ENCODE results near the gene SYVN1.
A peak's percentile ranks its signal among the peaks of the same experiment; 100 is the strongest.

Gene SYVN1

DNA sequence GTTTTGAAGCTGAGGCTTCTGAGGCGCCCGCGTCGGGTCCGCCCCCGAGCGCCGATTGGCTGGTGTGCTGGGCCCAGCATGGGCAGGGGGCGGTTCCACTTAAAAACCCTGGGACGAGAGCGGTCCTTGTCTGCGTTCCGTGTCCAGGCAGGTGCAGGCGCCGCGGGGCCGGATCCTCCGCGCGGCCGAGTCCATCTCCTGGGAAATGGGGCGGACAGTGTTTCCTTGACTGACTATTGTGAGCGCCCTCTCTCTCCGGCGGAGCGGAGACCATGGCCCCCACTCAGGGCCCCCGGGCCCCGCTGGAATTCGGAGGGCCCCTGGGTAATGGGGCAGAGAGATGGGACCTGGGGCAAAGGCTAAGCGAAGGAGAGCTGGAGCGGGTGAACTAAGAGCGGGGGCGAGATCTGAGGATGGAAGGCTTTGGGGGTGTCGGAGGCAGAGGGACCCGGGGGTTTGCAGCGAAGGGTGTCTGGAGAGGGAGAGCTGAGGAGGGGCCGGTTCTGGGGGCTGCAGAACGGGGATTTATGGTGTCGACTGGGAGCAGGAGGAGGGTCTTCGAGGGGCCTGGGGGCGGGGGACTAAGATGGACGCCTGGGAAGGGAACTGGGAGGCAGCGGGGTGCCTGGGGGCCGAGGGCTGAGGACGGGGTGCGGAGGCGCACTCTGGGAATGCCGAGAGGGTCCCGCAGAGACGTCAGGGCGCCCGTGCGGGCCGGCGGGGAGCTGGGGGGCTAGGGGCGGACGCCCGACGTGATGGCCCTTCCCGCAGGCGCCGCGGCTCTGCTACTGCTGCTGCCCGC is 22.4 kb downstream of the SYVN1 start, which contains the start of gene TM7SF2:
Gene TM7SF2 (plus strand): TSS at position 129 of the 802 bp plus-strand sequence. CDS start 144 bp downstream, at position 273.
- DNase-seq, result peak; percentile 98

DNA sequence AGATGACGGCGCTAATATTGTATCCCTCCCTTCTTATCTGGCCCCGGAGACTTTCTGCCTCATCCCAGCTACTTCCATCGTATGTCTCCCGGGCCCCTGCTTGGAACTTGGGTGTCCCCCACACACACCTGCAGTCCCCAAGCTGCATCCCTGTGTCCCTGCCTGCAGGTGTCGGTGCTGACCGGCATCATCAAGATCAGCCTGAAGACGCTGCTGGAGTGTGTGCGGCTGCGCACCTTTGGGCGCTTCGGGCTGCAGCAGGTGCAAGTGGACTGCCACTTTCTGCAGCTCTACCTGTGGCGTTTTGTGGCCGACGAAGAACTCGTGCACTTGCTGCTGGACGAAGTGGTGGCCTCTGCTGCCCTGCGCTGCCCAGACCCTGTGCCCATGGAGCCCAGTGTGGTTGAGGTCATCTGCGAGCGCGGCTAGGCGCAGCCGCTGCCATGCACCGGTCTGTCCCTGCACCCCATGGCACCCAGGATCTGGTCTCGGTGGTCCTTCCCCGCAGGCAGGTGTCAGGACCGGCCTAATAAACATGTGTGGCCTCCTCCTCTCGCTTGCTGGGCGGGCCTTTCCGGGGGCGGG is 23.1 kb downstream of the SYVN1 start:
- no peak for DNase-seq

DNA sequence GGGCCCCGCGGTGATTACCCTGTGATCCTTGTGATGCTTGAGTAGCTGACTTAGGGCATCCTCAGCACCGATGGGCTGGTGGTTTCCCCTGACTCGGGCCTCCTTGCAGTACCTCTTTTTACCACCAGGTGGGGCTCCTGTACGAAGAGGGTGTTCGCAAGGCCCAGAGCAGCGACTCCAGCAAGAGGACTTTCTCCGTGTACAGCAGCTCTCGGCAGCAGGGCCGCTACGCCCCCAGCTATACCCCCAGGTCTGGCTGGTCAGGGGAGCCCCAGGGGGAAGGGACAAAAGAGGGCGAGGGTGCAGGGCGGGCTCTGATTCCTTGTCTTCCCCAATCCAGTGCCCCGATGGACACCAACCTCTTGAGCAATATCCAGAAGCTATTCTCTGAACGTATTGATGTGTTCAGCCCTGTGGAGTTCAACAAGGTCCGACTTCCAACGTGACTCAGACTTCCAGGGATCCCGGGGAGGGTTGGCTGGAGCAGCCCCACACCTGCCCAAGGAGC is 23.9 kb downstream of the SYVN1 start:
- DNase-seq, result peak; percentile 77

DNA sequence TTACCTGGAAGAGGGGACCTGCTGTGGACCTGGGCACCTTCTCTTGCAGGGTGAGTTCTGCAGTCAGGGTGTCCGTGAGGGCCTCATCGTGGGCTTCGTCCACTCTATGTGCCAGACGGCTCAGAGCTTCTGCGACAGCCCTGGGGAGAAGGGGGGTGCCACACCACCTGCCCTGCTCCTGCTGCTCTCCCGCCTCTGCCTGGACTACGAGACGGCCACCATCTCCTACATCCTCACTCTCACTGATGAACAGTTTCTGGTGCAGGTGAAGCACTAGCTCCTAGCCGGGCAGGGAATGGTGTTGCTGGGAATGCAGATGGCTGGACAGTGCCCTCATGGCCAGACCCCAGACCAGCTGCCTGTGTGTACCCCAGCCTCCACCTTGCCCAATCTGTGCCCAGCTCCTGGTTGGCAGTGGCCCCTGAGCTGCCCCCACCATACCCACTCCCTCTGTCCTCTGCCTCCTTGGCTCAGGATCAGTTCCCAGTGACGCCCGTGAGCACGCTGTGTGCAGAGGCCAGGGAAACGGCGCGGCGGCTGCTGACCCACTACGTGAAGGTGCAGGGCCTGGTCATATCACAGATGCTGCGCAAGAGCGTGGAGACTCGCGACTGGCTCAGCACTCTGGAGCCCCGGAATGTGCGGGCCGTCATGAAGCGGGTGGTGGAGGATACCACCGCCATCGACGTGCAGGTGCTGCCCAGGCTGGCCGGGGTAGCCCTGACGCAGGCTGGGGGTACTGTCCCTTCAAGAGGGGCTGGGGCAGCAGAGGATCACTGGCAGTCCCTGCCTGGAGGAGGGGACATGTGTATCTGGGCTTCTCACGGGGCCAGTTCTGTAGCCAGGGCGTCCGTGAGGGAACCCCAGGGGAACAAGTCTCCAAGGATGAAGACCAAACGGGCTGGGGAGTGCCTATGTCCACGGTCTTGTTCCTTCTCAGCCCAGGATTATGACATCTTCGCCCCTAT is 24.8 kb downstream of the SYVN1 start:
- DNase-seq, result no peak

DNA sequence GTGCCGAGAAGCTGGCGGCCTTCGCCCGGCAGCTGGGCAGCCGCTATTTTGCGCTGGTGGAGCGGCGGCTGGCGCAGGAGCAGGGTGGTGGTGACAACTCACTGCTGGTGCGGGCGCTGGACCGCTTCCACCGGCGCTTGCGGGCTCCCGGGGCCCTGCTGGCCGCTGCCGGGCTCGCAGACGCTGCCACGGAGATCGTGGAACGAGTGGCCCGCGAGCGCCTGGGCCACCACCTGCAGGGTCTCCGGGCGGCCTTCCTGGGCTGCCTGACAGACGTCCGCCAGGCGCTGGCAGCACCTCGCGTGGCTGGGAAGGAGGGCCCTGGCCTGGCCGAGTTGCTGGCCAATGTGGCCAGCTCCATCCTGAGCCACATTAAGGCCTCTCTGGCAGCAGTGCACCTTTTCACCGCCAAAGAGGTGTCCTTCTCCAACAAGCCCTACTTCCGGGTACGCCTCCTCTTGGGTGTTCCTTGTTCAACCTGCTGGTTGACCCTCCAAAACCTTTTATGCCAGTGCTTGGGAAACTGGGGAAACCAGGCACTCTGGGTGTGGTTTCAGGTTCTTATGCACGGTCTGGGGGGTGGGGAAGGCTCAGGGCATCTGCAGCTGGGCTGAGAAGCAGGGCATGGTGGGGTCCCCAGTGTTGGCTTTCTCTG is 25.7 kb downstream of the SYVN1 start:
- no peak for DNase-seq

DNA sequence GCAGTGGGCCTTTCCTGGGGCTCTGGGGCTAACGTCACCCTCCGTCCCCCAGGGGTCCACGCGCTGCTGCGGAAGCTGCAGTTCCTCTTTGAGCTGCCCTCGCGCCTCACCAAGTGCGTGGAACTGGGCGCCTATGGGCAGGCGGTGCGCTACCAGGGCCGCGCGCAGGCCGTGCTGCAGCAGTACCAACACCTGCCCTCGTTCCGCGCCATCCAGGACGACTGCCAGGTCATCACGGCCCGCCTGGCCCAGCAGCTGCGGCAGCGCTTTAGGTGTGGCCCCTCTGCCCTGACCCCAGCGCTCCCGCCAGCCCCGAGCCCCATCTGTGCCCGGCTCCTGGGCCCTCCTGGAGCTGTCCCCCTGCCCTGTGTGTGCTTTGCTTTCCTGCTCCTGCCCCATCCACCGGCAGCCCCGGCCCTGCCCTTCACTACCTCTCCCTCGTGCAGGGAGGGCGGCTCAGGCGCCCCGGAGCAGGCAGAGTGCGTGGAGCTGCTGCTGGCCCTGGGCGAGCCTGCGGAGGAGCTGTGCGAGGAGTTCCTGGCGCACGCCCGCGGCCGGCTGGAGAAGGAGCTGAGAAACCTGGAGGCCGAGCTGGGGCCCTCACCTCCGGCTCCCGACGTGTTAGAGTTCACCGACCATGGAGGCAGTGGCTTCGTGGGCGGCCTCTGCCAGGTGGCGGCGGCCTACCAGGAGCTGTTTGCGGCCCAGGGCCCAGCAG is 26.4 kb downstream of the SYVN1 start:
- no peak for DNase-seq

DNA sequence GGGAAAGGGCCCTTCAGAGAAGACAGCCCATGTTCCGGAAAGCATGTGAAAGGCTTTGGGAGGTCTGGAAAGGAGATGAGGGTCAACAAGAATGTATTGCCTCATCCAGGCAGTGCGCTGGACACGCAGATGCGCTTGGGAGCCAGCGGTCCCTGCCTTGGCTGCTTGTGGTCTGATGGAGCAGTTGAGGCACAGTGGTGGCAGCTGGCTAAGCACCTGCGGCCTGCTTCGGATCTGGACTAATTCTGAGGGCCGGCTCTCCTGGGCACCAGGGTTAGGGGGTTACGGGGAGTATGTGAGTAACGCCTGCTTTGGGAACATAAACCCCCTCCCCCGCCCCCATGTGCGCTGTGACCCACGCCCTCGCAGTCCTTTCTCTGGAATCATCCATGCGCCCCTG is 27.2 kb downstream of the SYVN1 start:
- DNase-seq, result no peak

DNA sequence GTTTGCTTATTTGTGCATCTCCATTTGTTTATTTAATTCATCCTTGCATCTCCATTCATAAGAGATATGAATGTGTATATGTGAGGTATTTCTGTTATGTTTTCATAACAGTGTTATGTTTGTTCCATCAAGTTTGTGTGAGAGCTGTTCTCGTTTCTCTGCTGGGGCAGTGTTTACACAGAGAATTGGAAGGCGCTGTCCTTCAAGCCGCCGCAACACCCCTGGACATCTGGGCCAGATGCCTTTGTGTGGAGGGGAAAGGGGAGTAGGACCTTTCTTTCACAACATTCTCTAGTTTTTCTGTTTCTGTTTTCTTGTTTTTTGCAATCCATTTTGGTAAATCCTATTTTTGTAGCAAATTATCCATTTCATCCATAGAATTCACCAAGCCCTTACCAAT is 29.7 kb downstream of the SYVN1 start:
- DNase-seq, result no peak

DNA sequence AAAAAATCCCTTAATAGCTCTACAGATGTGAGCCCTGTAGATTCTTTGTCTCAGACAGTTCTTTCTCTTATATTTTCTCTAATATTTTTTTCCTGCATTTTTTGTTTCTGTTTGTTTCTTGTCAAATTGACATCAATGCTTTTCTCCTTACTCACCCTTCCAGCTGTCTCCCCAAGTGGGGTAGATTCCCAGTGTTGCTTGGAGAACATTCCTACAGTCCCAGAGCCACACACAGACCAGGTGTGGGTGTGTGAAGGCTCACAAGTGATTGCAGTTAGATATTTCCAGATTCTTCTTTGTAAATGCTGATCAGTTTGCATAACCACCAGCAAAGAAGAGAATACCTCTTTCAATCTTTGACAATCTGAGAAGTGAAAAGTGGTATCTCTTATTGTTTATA is 30.8 kb downstream of the SYVN1 start:
- DNase-seq, result no peak

DNA sequence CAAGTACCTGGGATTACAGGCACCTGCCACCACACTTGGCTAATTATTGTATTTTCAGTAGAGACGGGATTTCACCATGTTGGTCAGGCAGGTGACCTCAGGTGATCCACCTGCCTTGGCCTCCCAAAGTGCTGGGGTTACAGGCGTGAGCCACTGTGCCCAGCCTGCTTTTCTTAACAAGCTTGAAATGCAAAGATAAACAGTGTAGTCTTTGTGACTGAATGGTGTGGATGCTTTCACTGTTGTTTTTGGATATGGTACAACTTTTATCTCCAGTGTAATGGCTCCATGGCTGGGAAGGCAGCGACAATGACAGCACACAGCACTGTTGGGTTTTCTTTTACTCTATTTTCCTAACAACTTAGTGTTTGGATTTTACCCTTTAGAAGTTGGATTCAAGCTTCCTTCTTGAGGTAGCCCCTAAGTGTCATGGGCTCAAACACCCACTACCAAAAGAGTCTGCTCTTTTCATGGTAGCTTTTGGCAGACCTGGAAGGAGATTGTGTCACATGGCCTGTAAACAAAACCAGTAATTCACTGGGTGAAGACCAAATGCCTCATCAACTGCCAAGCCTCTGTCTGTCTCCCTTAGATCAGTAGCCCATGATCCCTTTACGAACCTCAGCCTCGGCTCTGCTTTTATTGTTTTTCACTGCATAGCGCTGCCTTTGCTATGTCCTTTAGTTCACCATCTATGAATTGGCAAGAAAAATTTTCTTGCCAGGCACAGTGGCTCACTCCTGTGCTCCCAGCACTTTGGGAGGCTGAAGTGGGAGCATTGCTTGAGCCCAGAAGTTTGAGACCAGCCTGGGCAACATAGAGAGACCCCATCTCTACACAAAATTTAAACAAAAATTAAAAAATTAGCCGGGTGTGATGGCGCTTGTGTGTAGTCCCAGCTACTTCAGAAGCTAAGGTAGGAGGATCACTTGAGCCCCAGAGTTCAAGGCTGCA is 31.9 kb downstream of the SYVN1 start:
- no peak for DNase-seq

DNA sequence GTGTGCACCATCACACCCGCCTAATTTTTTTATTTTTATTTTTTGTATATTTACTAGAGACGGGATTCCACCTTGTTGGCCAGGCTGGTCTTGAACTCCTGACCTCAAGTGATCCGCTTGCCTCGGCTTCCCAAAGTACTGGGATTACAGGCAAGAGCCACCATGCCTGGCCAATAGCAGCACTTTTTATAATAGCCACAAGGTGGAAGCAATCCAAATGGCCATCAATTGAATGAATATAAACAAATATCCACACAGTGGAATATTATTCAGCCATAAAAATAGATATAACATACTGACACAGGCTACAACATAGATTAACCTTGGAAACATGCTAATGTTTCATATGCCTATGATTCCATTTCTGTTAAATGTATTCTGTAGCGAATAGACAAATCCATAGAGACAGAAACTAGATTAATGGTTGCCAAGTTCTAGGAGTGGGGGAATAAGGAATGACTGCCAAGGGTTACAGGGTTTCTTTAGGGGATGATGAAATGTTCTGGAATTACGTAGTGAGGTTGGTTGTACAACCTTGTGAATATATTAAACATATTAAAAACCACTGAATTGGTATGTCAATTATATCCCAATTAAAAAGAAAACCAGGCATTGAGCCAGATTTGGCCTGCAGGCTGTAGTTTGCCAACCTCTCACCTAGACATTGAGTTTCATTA is 33.5 kb downstream of the SYVN1 start:
- DNase-seq, result no peak

DNA sequence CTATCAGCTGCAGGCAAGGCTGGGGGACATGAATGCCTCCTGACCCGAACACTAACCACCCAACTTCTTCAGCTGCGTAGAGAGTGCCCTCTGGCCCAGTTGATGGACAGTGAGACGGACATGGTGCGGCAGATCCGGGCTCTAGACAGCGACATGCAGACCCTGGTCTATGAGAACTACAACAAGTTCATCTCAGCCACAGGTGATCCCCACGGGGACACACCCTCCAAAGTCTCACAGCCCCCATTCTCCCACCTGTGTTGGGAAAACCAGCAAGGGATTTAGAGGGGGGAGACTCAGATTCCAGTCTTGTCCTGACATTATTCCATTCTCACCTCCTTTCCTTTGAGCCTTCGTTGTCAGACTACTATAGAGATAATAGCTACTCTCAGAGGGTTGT is 37.4 kb downstream of the SYVN1 start:
- DNase-seq, result no peak

DNA sequence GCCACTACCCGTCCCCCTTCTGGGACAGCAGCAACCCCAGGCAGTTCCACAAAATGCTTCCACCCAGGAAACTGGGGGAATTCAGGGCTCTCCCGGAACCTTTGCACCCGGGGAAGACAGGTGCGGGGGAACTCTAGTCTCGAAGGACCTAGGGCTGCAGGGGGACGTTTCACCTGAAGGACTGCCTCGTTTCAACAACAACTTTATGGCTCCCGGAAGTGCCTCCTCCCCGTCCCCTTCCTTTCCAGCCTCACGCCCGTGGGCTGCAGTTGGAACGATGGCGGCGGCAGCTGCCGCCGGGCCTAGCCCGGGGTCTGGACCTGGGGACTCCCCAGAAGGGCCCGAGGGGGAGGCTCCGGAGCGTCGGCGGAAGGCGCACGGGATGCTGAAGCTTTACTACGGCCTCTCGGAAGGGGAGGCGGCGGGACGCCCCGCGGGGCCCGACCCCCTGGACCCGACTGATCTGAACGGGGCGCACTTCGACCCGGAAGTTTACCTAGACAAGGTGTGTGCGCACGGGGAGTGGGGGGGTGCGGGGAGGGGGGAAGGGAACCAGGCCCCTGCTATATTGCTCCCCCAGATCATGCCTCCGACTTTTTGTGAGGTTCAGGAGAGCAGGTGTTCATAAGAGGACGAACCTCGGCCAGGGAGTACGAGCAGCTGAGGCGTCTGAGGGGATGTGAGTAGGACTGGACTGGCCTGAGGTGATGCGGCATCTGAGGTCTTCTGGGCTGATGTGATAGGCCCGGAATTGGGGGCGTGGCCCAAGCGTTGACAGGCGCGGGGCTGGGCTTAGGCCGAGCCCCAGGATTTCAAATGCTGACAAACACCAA is 38.1 kb downstream of the SYVN1 start, which contains the start of gene VPS51:
Gene VPS51 (plus strand): TSS at position 241 of the 833 bp plus-strand sequence. CDS start 37 bp downstream, at position 278.
- peak; percentile 85 for DNase-seq

DNA sequence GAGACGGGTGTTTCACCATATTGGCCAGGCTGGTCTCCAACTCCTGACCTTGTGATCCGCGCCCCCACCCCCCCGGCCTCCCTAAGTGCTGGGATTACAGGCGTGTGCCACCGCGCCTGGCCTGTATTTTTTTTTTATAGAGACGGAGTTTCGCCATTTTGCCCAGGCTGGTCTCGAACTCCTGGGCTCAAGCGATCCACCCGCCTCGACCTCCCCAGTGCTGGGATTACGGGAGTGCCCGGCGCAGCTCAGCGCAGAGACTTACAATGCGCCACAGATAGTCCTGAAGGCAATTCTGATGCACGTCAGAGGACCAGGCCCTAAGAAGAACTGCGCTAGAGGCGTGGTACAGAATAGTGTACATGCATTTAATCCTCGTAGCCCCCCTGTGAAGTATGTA is 38.9 kb downstream of the SYVN1 start:
- no peak for DNase-seq

DNA sequence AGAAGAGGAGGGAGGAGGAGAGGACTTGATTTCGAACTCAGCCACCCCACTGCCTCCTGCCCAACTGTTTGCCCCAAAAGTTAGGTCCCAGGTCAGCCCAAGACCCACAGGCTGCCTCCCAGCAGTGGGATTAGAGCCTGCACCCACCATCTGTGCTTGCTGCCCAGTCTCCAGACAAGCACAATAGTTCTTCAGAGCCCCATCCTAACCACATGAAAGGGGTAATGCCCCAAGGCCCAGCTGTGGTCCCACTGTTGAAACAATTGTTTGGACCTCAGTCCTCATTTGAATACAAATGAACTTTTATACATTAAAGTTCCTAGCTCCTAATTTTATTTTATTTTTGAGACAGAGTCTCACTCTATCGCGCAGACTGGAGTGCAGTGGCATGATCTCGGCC is 43.7 kb downstream of the SYVN1 start:
- no peak for DNase-seq

DNA sequence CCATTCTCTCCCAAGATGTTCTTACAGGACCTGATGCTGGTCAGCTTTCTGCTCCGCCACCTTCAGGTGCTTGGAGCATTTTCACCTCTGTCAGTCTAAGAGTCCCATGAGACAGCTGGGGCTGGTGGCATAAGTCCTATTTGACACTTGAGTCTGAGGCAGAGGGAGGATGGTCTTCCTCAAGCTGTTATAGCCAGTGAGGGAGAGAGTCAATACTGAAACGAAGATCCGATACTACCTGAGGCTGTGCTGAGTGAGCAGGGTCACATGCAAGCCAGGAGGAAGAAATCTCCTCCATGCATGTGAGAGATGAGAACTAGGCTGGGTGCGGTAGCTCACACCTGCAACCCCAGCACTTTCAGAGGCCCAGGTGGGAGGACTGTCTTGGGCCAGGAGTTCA is 44.7 kb downstream of the SYVN1 start:
- DNase-seq, result no peak

DNA sequence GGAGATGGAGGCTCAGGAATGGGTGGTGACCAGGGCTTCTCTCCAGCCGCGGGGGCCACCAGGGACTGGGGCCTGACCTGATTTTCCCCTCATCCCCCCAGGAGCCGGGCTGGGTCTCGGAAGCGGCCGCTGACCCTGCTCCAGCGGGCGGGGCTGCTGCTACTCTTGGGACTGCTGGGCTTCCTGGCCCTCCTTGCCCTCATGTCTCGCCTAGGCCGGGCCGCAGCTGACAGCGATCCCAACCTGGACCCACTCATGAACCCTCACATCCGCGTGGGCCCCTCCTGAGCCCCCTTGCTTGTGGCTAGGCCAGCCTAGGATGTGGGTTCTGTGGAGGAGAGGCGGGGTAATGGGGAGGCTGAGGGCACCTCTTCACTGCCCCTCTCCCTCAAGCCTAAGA is 46.5 kb downstream of the SYVN1 start:
- no peak for DNase-seq

DNA sequence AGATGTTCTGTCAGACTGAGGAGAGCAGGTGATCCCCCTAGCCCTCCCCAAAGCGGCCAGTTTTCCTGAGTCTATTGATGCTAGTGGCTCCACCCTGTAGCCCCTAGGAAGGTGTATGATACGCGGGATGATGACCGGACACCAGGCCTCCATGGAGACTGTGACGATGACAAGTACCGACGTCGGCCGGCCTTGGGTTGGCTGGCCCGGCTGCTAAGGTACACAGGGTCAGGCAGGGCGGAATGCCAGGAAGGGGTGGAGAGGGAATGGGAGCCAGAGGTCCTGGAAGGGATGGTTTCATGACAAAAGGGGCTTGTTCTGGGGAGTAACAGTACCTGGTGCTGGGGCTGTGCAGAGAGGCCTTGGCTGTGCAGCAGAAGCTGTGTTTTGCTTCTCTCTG is 47.1 kb downstream of the SYVN1 start:
- DNase-seq, result no peak

DNA sequence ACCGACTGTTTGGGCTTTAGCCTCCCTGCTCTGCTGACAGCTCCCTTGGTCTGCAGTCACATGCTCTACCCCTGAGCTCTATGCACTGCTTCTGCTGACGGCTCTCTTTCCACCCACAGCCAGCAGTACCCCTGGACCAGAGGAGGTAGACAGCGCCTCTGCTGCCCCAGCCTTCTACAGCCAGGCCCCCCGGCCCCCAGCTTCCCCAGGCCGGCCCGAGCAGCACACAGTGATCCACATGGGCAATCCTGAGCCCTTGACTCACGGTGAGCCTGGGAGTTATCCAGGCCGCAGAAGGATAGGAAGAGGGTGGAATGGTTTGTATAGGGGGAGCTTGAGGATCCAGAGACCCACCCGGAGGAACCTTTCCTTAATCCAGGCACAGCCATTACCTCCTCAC is 47.5 kb downstream of the SYVN1 start:
- DNase-seq, result no peak
